D341Med (cell line): ENCODE results near the gene CDO1.

Source experiments
- DNase-seq: peaks from one replicate; pipeline ENCODE4 v3.0.0; 2012; ENCODE audit warnings: low spot score

CDO1 gene

DNA sequence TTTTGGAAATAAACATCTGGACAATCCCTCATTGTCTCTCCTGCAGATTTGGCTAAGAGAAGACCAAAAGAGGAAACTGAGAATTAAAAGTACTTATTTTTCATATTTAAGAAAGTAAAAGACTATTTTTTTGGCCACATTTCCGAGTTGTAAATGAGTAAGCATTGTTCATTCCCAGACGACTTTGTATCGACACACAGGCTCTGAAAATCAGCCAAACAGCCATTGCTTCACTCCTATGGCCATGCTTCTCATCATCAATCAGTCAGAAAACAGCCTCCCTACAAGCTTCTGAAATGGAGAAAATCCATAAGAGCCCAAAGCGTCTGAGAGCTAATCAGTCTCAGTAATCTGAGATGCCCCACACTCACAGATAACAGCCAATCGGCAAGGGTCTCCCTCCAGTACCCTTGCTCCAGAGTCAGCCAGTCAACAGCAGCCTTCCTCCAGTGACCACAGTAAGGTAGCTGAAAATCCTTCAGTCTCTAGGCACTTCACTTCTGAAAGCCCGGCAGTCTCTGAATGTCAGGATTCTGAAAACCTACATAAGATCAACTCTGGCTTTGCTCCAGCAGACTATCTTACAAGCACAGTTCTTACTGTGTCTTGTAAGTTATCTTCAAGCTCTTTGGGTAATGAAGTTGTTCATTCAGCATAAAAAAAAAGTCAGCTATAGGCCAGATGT lies 30.9 kb downstream of the CDO1 start:
- no peak for DNase-seq

GRCh38 chr5:115778417-115778816 lies 38.0 kb downstream of the CDO1 start:
- no peak for DNase-seq

DNA sequence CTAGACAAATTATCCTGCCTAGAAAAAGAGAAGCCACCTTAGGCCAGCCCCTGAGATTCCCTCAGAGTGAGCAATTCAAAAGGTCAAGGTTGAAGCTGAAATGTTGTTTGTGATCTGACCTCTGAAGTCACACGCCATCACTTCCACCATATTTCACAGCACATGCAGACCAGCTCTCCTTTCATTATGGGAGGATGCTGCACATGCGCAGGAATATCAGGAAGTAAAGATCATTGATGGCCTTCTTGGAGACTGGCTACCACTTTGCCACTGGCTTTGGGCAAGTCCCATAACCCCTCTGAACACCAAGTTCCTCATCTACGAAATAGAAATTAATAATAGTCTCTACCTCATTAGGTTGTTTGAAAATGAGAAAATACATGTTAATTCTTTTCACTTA lies 39.5 kb downstream of the CDO1 start:
- no peak for DNase-seq

DNA sequence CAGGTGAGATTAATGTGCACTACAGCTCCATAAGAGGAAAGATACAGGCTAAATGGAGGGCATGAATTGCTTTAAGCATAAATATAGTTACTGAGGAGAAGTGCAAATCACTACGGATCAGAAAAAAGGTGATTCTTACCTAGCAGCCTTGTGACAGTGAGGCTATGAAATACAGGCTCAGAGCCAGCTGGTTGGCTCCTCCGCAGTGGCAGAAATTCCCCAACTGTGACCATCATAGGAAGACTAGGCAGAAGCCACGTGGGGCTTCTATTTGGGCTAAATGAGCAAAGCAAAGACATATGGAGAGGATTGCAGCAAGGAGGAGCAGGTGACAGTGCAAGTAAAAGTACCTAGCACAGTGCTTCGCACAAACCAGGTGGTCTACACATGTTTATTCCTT lies 40.5 kb downstream of the CDO1 start:
- DNase-seq = no peak

DNA sequence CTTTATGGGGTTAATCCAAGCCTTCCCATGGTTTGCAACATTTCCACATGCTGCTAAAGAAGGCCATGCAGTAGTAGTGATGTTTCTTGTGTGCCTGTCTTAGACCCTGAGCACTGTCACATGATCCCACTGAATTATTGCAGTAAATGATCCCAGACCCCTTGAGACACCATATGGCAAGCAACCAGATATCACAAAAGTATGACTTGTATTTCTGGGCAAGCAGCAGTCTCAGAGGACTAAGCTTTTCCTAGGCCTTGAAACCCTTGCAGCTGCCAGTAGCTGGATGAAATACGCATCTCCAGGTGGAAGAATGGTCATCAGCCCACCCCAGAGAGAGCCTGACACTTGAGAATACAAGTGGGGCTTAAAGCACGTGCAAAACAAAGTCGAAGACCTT lies 41.8 kb downstream of the CDO1 start:
- peak; percentile 37 for DNase-seq

GRCh38 chr5:115772731-115773475 lies 43.6 kb downstream of the CDO1 start:
- no peak for DNase-seq

- DNase-seq = no peak
These were observed 46.0 kb downstream of the CDO1 start for GRCh38 chr5:115770466-115770865.

DNA sequence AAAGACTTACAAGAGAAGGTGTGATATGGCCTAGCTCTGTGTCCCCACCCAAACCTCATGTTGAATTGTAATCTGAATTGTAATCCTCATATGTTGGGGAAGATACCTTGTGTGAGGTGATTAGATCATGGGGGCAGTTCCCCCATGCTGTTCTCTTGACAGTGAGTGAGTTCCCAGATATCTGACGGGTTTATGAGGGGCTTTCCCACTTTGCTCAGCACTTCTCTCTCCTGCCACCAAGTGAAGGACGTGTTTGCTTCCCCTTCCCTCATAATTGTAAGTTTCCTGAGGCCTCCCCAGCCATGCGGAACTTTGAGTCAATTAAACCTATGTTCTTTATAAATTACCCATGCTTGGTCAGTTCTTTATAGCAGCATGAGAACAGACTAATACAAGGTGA lies 49.0 kb downstream of the CDO1 start:
- DNase-seq = no peak

GRCh38 chr5:115766608-115767007 lies 49.9 kb downstream of the CDO1 start:
- no peak for DNase-seq

- no peak for DNase-seq
These were observed 58.1 kb downstream of the CDO1 start for GRCh38 chr5:115758356-115758755.

GRCh38 chr5:115755675-115756074 lies 60.8 kb downstream of the CDO1 start:
- no peak for DNase-seq
